Measurements from ENCODE around the gene HTR3D. TPM values are rescaled to one million over a fixed set of nuclear protein-coding genes. Genes with fewer than 3 reads are reported as not detected.
"Not testable (repeated sequence)": the region's sequence is repeated elsewhere in the genome, so short reads cannot be mapped to it uniquely, and the experiment has no call there.

Gene HTR3D
- total RNA-seq, 3 donors from 2014 or later, result not detected

DNA sequence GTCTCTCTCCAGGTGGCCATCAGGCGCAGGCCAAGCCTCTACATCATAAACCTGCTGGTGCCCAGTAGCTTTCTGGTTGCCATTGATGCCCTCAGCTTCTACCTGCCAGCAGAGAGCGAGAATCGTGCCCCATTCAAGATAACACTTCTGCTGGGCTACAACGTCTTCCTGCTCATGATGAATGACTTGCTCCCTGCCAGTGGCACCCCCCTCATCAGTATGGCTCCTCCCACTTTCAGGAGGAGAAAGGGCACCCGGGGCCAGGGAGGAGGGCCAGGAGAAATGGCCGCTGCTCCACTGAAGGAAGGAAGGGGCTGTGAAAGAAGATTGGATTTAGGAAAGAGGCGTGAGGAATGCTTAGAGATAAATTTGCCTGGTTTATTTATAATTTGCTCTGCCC lies 27.9 kb downstream of the HTR3D start:
- no peaks in the 10 kb centered on the region for H3K27me3 ChIP-seq
- no peaks in the 10 kb centered on the region for H3K36me3 ChIP-seq
- intact Hi-C loops (cut with DNase I; ENCODE audit: low total_unique reads), result no loop called here
- TF ChIP-seq, protein P1, sequence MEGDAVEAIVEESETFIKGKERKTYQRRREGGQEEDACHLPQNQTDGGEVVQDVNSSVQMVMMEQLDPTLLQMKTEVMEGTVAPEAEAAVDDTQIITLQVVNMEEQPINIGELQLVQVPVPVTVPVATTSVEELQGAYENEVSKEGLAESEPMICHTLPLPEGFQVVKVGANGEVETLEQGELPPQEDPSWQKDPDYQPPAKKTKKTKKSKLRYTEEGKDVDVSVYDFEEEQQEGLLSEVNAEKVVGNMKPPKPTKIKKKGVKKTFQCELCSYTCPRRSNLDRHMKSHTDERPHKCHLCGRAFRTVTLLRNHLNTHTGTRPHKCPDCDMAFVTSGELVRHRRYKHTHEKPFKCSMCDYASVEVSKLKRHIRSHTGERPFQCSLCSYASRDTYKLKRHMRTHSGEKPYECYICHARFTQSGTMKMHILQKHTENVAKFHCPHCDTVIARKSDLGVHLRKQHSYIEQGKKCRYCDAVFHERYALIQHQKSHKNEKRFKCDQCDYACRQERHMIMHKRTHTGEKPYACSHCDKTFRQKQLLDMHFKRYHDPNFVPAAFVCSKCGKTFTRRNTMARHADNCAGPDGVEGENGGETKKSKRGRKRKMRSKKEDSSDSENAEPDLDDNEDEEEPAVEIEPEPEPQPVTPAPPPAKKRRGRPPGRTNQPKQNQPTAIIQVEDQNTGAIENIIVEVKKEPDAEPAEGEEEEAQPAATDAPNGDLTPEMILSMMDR (IDR thresholded peaks at IDR 0.05), result no peak
- no peak for TF ChIP-seq POLR2AphosphoS5 (IDR thresholded peaks at IDR 0.05)
- TF ChIP-seq POLR2A (IDR thresholded peaks at IDR 0.05), result no peak
- no peaks in the 10 kb centered on the region for H3K9me3 ChIP-seq
- DNase-seq (ENCODE audit: low spot score in 2 of 2), result no peak
- no peak overlapping the region for H3K27ac ChIP-seq
- H3K4me3 ChIP-seq, result no peak overlapping the region
- no peaks in the 10 kb centered on the region for H3K4me1 ChIP-seq

DNA sequence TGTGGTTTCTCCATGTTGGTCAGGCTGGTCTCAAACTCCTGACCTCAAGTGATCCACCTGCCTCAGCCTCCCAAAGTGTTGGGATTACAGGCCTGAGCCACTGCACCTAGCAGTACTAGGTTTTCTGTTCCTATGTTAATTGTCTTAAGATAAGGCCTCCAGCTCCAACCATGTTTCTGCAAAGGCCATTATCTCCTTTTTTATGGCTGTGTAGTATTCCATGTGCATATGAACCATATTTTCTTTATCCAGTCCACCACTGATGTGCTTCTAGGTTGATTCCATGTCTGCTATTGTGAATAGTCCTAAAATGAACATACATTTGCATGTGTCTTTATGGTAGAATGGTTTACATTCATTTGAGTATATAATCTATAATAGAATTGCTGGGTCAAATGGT lies 31.1 kb downstream of the HTR3D start:
- TF ChIP-seq POLR2A (IDR thresholded peaks at IDR 0.05), result no peak
- TF ChIP-seq POLR2AphosphoS5 (IDR thresholded peaks at IDR 0.05), result no peak
- TF ChIP-seq, protein P1 (IDR thresholded peaks at IDR 0.05), result no peak
- intact Hi-C loops (cut with DNase I; ENCODE audit: low total_unique reads), result no loop called here
- no peaks in the 10 kb centered on the region for H3K27me3 ChIP-seq

DNA sequence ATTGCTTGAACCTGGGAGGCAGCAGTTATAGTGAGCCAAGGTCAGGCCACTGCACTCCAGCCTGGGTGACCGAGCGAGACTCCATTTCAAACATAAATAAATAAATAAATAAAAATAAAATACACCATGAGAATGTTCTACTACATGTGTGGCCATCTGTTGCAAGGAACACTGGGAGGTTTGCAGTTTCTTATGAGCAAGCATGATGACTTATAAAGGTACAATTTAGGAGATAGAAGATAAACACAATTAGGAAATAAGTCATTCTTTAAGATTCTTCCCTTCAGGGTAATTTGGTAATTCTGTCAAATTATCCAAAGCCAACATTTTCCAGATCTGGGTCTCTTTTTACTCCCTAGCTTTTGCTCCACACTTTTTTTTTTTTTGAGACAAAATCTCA lies 34.7 kb downstream of the HTR3D start:
- no peaks in the 10 kb centered on the region for H3K9me3 ChIP-seq
- H3K4me1 ChIP-seq, result no peaks in the 10 kb centered on the region
- no peaks in the 10 kb centered on the region for H3K36me3 ChIP-seq
- no peak for DNase-seq (ENCODE audit: low spot score in 2 of 2)
- H3K27me3 ChIP-seq, result no peaks in the 10 kb centered on the region
- TF ChIP-seq POLR2A (IDR thresholded peaks at IDR 0.05), result no peak
- TF ChIP-seq, protein P1 (IDR thresholded peaks at IDR 0.05), result no peak
- no peak for TF ChIP-seq POLR2AphosphoS5 (IDR thresholded peaks at IDR 0.05)
- intact Hi-C loops (cut with DNase I; ENCODE audit: low total_unique reads), result no loop called here
- no peak overlapping the region for H3K27ac ChIP-seq
- H3K4me3 ChIP-seq, result no peak overlapping the region

More for the DNA sequence above, 31.1 kb downstream of the HTR3D start:
- Histone ChIP-seq H3K36me3 (no peaks in the 10 kb centered on the region), H3K27ac (no peak overlapping the region), H3K9me3 (no peaks in the 10 kb centered on the region), H3K4me1 (no peaks in the 10 kb centered on the region), H3K4me3 (no peak overlapping the region)
- DNase-seq (ENCODE audit: low spot score in 2 of 2), result no peak

DNA sequence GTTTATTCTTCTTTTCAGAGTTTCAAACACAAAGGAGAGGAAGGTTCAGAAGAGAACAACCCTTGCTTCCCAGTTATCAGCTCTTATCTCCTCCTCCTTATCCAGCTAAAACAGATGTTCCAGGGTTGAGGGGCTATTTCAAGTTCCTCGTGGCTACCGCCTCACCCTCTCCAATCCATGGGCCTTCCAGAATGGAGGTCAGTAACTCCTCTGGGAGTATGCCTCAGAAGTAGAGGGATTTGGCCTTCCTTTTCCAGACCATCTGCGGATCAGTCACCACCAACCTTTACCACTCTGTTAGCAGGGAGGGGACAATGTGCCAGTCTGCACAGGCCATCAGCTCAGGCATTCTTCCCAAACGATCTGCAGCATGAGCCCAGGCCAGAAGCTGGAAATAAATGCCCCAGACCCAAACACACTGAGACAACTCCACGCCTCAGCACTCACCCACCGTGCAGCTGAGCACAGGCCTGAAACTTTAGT lies 36.1 kb downstream of the HTR3D start:
- Histone ChIP-seq H3K27ac (no peak overlapping the region), H3K4me3 (no peak overlapping the region), H3K4me1 (no peaks in the 10 kb centered on the region), H3K9me3 (no peaks in the 10 kb centered on the region), H3K36me3 (no peaks in the 10 kb centered on the region), H3K27me3 (no peaks in the 10 kb centered on the region)
- no peak for TF ChIP-seq POLR2A (IDR thresholded peaks at IDR 0.05)
- DNase-seq (ENCODE audit: low spot score in 2 of 2), result no peak
- intact Hi-C loops (cut with DNase I; ENCODE audit: low total_unique reads), result no loop called here

DNA sequence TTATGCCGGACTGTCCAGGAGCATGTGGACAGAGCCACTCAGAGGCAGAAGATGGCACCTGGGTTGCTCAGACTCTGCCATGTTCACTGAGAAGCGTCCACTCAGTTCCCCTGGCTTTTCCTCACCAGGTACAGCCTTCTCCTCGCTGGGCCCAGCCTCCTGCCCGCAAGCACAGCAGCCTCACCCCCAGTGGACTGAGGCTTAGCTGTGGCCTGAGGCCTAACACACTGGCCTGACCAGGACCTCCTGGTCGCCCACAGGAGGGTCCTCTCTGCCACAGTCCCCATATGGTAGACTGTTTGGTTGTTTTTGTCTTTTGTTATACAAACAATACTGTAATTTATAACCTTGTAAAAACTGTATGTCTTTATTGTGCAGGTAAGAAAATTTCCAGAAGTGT lies 36.8 kb downstream of the HTR3D start:
- intact Hi-C loops (cut with DNase I; ENCODE audit: low total_unique reads), result no loop called here
- no peak overlapping the region for H3K27ac ChIP-seq
- no peaks in the 10 kb centered on the region for H3K9me3 ChIP-seq
- no peaks in the 10 kb centered on the region for H3K4me1 ChIP-seq
- no peak for DNase-seq (ENCODE audit: low spot score in 2 of 2)
- no peaks in the 10 kb centered on the region for H3K36me3 ChIP-seq
- no peak for TF ChIP-seq POLR2A (IDR thresholded peaks at IDR 0.05)
- TF ChIP-seq POLR2AphosphoS5 (IDR thresholded peaks at IDR 0.05), result no peak
- TF ChIP-seq, protein P1 (IDR thresholded peaks at IDR 0.05), result no peak
- H3K4me3 ChIP-seq, result no peak overlapping the region
- H3K27me3 ChIP-seq, result no peaks in the 10 kb centered on the region

DNA sequence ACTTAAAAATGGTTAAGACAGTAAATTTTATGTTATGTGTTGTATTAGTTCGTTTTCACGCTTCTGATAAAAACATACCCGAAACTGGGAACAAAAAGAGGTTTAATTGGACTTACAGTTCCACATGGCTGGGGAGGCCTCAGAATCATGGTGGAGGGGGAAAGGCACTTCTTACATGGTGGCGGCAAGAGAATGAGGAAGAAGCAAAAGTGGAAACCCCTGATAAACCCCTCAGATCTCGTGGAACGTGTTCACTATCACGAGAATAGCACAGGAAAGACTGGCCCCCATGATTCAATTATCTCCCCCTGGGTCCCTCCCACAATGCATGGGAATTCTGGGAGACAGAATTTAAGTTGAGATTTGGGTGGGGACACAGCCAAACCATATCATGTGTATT lies 39.6 kb downstream of the HTR3D start:
- H3K27me3 ChIP-seq; H3K36me3 ChIP-seq; H3K27ac ChIP-seq; intact Hi-C loops (cut with DNase I; ENCODE audit: low total_unique reads); H3K9me3 ChIP-seq; H3K4me3 ChIP-seq; H3K4me1 ChIP-seq; DNase-seq (ENCODE audit: low spot score in 2 of 2): not testable (repeated sequence)

Data from breast epithelium (tissue), 4 donors.